Sigmoid colon (tissue), 4 donors: ENCODE data around the gene ANO1.

Source experiments
- CTCF ChIP-seq, 4 experiments: fragments of 450-650 bp in 3 of 4; fragments of 200-600 bp in 1 of 4; IDR thresholded peaks; one replicate each; pipeline ENCODE4 v1.5.1; 2016 to 2019; ENCODE audit warnings: antibody characterized with exemption in 4 of 4, mild to moderate bottlenecking in 3 of 4, moderate library complexity in 2 of 4
- EP300 ChIP-seq, 4 donors: sonication (generic); formaldehyde crosslinking; IDR thresholded peaks; one replicate each; pipeline ENCODE4 v1.6.1; 2017; ENCODE audit warnings: antibody characterized with exemption in 4 of 4
- POLR2AphosphoS5 ChIP-seq, 4 donors: sonication (generic); formaldehyde crosslinking; IDR thresholded peaks; one replicate each; pipeline ENCODE4 v1.6.1; 2017; ENCODE audit warnings: antibody characterized with exemption in 4 of 4

- TF ChIP-seq POLR2AphosphoS5 (IDR thresholded peaks at IDR 0.05) (no peak), CTCF (IDR thresholded peaks at IDR 0.05) (no peak), EP300 (IDR thresholded peaks at IDR 0.05) (no peak)
Measured at GRCh38 chr11:70103256-70103975, 25.3 kb downstream of the ANO1 start.
